ENCODE data around the gene SEPTIN11. TPM values are rescaled to one million over a fixed set of nuclear protein-coding genes. Genes with fewer than 3 reads are reported as not detected.

SEPTIN11 gene
- total and polyA plus RNA-seq, 2 donors from 2014 or later = 38.0 to 118 TPM

- H3K4me1 ChIP-seq (ENCODE audit: control insufficient read depth in 2 of 3, insufficient read depth in 2 of 3, low read depth in 1 of 3, low read length in 3 of 3) = peaks cover 10 to 20% (median 16%) of the 10 kb centered on the region in 3 donors
These were observed 4.4 kb downstream of the SEPTIN11 start for GRCh38 chr4:76953956-76954355.

GRCh38 chr4:76954489-76954888 is 4.9 kb downstream of the SEPTIN11 start:
- Histone ChIP-seq H3K4me3 (ENCODE audit: low read length in 3 of 3) (no peak overlapping the region), H3K9ac (ENCODE audit: low read length in 3 of 3) (no peak overlapping the region), H3K27me3 (ENCODE audit: control insufficient read depth, insufficient read depth, low read length) (no peaks in the 10 kb centered on the region), H3K4me1 (ENCODE audit: control insufficient read depth in 2 of 3, insufficient read depth in 2 of 3, low read depth in 1 of 3, low read length in 3 of 3) (peaks cover 10 to 20% (median 16%) of the 10 kb centered on the region in 3 donors), H3K27ac (ENCODE audit: low read depth in 2 of 2, low read length in 2 of 2) (no peak overlapping the region), H3K36me3 (ENCODE audit: control insufficient read depth in 2 of 3, insufficient read depth in 3 of 3, low read length in 3 of 3) (no peaks in the 10 kb centered on the region), H3K9me3 (ENCODE audit: control insufficient read depth in 2 of 3, insufficient read depth in 1 of 3, low read length in 3 of 3) (no peaks in the 10 kb centered on the region)
- intact Hi-C loops (cut with DNase I) = no loop called here
- TF ChIP-seq CTCF (IDR thresholded peaks at IDR 0.05; ENCODE audit: borderline replicate concordance, extremely low read depth, insufficient read depth) = no peak
- peak in 1 of 5 donors; percentile 61 for DNase-seq
- FAIRE-seq = no peak

More at GRCh38 chr4:76953956-76954355, 4.4 kb downstream of the SEPTIN11 start:
- intact Hi-C loops (cut with DNase I) = no loop called here
- Histone ChIP-seq H3K27ac (ENCODE audit: low read depth in 2 of 2, low read length in 2 of 2) (no peak overlapping the region), H3K36me3 (ENCODE audit: control insufficient read depth in 2 of 3, insufficient read depth in 3 of 3, low read length in 3 of 3) (no peaks in the 10 kb centered on the region), H3K9ac (ENCODE audit: low read length in 3 of 3) (no peak overlapping the region), H3K9me3 (ENCODE audit: control insufficient read depth in 2 of 3, insufficient read depth in 1 of 3, low read length in 3 of 3) (no peaks in the 10 kb centered on the region), H3K27me3 (ENCODE audit: control insufficient read depth, insufficient read depth, low read length) (no peaks in the 10 kb centered on the region), H3K4me3 (ENCODE audit: low read length in 3 of 3) (no peak overlapping the region)
- FAIRE-seq (no peak), DNase-seq (no peak)
- no peak for TF ChIP-seq CTCF (IDR thresholded peaks at IDR 0.05; ENCODE audit: borderline replicate concordance, extremely low read depth, insufficient read depth)

GRCh38 chr4:76955182-76955581 is 5.6 kb downstream of the SEPTIN11 start:
- DNase-seq = no peak

More at GRCh38 chr4:76955182-76955581, 5.6 kb downstream of the SEPTIN11 start:
- Histone ChIP-seq H3K4me3 (ENCODE audit: low read length in 3 of 3) (no peak overlapping the region), H3K9ac (ENCODE audit: low read length in 3 of 3) (no peak overlapping the region), H3K27me3 (ENCODE audit: control insufficient read depth, insufficient read depth, low read length) (no peaks in the 10 kb centered on the region), H3K4me1 (ENCODE audit: control insufficient read depth in 2 of 3, insufficient read depth in 2 of 3, low read depth in 1 of 3, low read length in 3 of 3) (peaks cover 10 to 23% (median 18%) of the 10 kb centered on the region in 3 donors), H3K27ac (ENCODE audit: low read depth in 2 of 2, low read length in 2 of 2) (no peak overlapping the region), H3K9me3 (ENCODE audit: control insufficient read depth in 2 of 3, insufficient read depth in 1 of 3, low read length in 3 of 3) (no peaks in the 10 kb centered on the region), H3K36me3 (ENCODE audit: control insufficient read depth in 2 of 3, insufficient read depth in 3 of 3, low read length in 3 of 3) (no peaks in the 10 kb centered on the region)
- no peak for FAIRE-seq
- intact Hi-C loops (cut with DNase I) = no loop called here
- TF ChIP-seq CTCF (IDR thresholded peaks at IDR 0.05; ENCODE audit: borderline replicate concordance, extremely low read depth, insufficient read depth) = no peak
